Breast epithelium (tissue), 3 donors: ENCODE results near the gene PPIC.

Source experiments
- CTCF ChIP-seq, 3 donors: fragments of 450-650 bp; IDR thresholded peaks; one replicate each; pipeline ENCODE4 v1.5.1; 2016 to 2017; ENCODE audit warnings: antibody characterized with exemption in 3 of 3, mild to moderate bottlenecking in 3 of 3, moderate library complexity in 3 of 3
- POLR2A ChIP-seq: fragments of 450-650 bp; IDR thresholded peaks from one replicate; pipeline ENCODE4 v1.6.1; 2016; ENCODE audit warnings: antibody characterized with exemption, mild to moderate bottlenecking, moderate library complexity
- POLR2AphosphoS5 ChIP-seq, 3 donors: sonication (generic); formaldehyde crosslinking; IDR thresholded peaks; one replicate each; pipeline ENCODE4 v1.6.1; 2017; ENCODE audit warnings: antibody characterized with exemption in 3 of 3

- TF ChIP-seq CTCF (IDR thresholded peaks at IDR 0.05) (no peak), POLR2A (no peak), POLR2AphosphoS5 (IDR thresholded peaks at IDR 0.05) (no peak)
These were observed 8.3 kb downstream of the PPIC start for GRCh38 chr5:123028222-123028621.
